GM13977 (cell line): ENCODE results near the gene LRRC55.

Experiments
- DNase-seq: peaks from one replicate; pipeline ENCODE4 v3.0.0; 2012; ENCODE audit warnings: low spot score
- in situ Hi-C: fragments of 300-500 bp; cut with MboI; formaldehyde crosslinking; loops from one replicate; pipeline ENCODE4 v1.12.0; 2022; ENCODE audit warnings: low sequenced_read_pairs, low pct_unique_long_range_greater_than_20kb, mixed read lengths, inconsistent platforms; ENCODE audit not compliant: unreplicated experiment
- TF ChIP-seq, protein P1 (sequence below): IDR thresholded peaks from 2 replicates; pipeline ENCODE4 v1.5.1; 2012; ENCODE audit warnings: mild to moderate bottlenecking, control low read depth; ENCODE audit not compliant: insufficient read depth; ENCODE audit errors: extremely low read depth, missing control alignments

Gene LRRC55

DNA sequence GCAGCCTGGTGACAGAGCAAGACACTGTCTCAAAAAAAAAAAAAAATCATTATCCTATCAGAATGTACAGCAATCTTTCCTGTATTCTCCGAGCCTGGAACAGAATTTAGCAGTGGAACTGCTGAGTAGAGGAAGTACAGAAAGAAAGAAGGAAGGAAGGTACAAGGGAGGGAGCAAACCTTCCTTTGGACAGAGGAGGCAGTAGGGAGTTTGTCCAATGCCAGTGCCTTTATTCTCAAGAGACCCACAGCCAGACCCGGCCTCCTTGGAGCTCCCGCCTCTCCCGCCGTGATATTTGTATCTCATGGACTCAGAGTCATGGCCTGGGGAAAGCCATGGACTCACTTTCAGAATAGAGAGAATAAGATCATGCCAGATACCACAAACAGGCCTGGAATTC, 37.7 kb upstream of the LRRC55 start:
- DNase-seq: no peak
- TF ChIP-seq, protein P1, sequence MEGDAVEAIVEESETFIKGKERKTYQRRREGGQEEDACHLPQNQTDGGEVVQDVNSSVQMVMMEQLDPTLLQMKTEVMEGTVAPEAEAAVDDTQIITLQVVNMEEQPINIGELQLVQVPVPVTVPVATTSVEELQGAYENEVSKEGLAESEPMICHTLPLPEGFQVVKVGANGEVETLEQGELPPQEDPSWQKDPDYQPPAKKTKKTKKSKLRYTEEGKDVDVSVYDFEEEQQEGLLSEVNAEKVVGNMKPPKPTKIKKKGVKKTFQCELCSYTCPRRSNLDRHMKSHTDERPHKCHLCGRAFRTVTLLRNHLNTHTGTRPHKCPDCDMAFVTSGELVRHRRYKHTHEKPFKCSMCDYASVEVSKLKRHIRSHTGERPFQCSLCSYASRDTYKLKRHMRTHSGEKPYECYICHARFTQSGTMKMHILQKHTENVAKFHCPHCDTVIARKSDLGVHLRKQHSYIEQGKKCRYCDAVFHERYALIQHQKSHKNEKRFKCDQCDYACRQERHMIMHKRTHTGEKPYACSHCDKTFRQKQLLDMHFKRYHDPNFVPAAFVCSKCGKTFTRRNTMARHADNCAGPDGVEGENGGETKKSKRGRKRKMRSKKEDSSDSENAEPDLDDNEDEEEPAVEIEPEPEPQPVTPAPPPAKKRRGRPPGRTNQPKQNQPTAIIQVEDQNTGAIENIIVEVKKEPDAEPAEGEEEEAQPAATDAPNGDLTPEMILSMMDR: no peak
- in situ Hi-C loops: no loop called here

DNA sequence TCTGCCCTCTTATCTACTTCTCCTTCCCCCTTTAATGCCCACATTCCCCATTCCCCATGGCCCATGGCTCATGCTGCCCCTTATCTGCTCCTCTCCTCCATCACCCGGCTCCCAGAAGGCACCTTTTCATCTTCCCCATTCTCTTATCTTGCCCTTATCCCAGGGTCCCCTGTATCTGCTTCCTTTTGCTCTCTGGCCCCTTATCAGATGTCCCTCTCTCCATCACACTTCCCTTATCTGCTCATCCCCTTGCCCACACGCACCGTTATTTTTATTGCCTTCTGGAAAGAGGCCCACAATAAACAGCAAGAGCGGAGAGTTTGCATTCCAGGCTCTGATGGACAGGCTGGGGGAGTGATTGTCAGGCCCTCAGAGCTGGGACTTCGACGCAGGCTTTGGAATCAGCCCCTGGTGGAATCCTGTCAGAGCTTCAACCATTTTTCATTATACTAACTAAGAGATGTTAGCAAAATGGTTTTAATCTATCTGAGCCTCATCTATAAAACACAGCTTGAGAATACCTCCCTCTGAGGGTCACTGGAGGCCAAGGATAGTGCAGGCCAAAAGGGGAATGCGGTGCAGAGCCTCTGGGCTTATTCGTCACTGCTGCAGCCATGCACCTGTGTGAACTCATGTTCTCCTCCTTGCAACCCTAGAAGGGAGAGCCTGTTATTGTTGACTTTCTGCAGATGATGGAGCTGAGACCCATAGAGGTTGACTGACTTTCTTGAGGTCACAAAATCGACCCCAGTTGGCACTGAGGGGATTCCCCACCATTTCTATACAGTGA, 37.0 kb upstream of the LRRC55 start:
- DNase-seq: no peak
- TF ChIP-seq, protein P1: no peak
- in situ Hi-C loops: no loop called here

DNA sequence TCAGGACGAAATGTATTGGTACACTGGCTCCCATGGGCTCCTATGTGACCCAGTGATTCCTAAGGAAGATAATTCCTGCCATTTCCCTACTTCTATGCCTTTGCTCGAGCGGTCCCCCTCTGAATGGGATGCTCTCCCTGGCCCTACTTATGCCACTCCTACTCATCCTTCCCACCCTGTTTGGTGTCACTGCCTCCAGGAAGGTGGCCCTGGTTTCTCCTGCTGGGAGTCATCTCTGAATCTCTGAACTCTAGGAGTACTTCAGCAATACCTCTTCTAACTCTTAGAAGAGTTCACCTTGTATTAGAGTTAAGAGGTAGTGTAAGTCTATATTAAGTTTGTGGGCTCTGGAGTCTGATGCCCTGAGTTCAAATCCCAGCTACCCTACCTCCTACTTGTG, 35.5 kb upstream of the LRRC55 start:
- in situ Hi-C loops: no loop called here
- TF ChIP-seq, protein P1: no peak

DNA sequence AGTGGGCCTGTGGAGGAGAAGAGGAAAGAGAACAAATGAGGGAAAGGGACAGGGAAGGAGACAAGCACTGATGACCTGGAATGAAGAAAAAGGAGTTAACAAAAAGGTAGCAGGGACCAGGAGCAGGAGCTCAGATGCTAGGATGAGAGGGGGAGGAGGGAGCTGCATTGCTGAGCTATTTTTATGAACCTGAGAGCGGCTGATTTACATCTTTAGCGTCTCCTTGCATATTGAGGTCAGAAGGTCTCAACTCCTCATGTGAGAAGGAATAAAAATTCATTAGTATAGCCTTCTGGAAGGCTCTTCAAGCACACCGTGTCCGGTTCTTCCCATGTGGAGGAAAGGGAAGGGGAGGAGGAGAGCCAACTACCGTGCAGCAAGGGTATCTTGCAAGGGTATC, 33.1 kb upstream of the LRRC55 start:
- in situ Hi-C loops: no loop called here
- TF ChIP-seq, protein P1: no peak
- DNase-seq: no peak

More for the DNA sequence above, 35.5 kb upstream of the LRRC55 start:
- no peak for DNase-seq

DNA sequence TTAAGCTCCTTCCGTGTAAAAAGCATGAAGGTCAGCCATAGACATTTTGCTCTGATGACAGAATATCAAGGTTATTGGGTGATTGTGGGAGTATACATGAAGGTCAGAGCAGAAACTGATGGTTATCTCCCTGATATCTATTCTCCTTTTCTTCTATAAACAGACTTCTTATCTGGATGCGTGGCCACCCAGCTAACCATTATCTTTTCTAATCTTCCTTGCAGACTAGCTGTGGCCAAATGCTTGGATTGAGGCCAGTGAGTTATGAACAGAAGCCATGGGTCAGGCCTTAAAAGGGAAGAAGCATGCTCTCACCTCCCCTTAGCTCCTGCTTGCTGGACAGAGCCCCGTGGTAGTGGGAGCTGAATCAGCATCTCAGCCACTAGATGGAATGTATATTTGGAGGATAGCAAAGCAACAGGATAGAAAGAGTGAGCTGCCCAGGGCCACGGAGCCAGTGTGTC, 31.3 kb upstream of the LRRC55 start:
- TF ChIP-seq, protein P1: no peak
- no peak for DNase-seq
- in situ Hi-C loops: no loop called here

DNA sequence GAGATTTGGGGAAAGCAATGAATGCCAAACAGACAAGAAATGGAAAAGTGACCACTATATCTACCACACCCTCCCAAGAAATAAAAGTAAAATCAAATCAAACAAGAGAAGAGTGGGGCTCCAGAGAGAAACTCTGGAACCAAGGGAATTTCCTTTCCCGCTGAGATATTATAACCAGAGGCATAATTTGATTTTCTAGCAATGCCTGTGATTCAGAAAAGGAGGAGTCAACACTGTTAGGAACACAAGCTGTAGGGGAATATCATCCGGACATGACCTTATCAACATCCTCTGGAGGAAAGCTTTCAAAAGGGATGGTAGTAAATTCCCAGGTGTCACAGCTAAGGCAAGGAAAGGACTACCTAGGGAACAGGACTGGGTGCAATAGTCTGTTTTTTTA, 29.6 kb upstream of the LRRC55 start:
- DNase-seq: no peak
- TF ChIP-seq, protein P1: no peak
- in situ Hi-C loops: no loop called here

DNA sequence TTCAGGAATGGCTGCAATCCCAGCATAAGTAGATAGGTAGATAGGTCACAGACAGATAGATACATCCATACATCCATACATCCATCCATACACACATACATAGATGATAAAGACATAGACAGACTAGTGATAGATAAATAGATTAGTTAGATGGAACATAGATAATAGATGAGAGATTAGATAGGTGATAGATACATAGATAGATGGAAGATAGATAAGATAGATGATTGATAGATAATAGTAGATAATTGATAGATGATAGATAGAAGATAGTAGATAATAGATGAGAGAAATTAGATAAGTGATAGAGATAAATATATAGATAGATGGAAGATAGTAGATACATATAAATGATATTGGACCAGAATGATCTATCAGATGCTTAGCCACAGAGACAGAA, 28.3 kb upstream of the LRRC55 start:
- TF ChIP-seq, protein P1: no peak
- no peak for DNase-seq
- in situ Hi-C loops: no loop called here
